Stimulated activated CD4-positive, alpha-beta T cell treated with anti-CD3 and anti-CD28 coated beads, Interleukin-2, amount 100 ng/mL, for 4 hours (primary cell): Measurements from ENCODE around the gene ZNF580.

Experiments used
- DNase-seq: peaks from one replicate; pipeline ENCODE4 v3.0.0-alpha.2; 2020; ENCODE audit warnings: low read depth

The ZNF580 gene

DNA sequence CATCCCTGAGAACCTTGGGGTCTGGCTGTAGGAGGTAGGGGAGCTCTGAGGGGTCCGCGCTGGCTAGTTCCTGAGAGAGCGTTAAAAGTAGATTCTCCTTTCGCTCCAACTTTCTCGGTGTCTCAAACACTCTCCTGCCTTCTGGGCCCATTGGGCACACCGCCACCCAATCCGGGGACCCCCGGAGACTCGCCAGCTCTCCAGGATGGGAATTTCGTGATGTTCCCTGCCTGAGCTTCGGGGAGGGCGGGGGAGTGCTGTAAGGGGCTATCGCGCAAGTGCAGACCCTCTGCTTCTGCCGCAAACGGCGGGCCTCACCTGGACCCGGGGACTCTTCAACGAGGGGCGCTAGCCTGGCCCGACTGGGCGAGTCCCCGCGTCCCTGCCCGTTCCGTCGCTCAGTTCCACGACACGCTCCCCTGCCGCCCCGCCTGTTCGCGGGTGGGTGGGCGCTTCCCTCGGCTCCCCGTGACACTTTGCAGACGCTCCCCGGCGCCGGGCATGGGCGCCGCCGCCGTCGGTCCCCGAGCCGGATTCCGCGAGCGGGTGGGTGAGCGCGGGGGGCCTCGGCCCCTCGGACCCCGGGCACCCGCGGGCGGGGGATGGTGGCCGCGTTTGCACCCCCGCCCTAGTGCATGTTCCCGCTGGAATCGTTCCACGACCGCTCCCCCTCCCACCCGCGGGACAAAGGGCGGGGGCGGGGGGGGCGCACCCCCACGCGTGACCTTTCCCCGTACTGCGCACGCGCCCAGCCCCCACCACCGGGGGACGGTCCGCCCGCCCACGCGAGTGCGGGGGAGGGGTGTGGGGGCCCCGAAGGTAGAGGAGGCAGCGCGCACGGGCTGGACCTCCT is 7.2 kb downstream of the ZNF580 start, which contains the start of gene CCDC106:
Gene CCDC106, plus strand, starts transcription at position 481 of the 853 bp plus-strand sequence. CDS start 835 bp downstream, outside the sequence.
- DNase-seq, result peak; percentile 63

DNA sequence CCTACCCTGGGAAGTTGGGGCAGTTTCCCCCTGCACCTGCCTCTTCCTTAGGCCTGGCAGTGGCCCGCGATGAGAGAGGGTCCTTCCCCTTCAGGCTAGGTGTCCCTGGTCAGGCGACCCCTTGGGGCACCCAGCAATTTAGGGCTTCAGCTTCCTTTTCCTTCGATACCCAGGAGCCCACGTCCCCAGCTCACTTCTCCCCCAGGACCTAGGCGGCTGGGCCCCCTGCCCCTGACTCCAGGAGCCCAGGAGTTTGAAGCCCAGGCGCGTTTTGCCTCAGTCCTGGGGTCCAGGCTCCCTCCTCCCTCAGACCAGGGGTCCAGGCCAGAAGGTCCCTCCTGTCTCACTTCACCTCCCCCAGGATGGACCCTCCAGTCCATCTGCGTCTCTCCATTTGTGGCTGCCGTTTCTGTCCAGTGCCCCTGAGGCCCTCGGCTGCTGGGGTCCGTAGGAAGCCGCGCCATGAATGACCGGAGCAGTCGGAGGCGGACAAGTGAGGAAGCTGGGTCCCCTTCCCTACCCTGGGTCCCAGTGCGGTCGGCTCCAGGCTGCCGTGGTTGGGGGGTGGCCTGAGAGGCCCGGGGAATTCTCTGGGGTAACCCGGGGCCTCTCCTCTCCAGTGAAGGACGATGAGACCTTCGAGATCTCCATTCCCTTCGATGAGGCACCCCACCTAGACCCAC is 7.9 kb downstream of the ZNF580 start:
- no peak for DNase-seq

DNA sequence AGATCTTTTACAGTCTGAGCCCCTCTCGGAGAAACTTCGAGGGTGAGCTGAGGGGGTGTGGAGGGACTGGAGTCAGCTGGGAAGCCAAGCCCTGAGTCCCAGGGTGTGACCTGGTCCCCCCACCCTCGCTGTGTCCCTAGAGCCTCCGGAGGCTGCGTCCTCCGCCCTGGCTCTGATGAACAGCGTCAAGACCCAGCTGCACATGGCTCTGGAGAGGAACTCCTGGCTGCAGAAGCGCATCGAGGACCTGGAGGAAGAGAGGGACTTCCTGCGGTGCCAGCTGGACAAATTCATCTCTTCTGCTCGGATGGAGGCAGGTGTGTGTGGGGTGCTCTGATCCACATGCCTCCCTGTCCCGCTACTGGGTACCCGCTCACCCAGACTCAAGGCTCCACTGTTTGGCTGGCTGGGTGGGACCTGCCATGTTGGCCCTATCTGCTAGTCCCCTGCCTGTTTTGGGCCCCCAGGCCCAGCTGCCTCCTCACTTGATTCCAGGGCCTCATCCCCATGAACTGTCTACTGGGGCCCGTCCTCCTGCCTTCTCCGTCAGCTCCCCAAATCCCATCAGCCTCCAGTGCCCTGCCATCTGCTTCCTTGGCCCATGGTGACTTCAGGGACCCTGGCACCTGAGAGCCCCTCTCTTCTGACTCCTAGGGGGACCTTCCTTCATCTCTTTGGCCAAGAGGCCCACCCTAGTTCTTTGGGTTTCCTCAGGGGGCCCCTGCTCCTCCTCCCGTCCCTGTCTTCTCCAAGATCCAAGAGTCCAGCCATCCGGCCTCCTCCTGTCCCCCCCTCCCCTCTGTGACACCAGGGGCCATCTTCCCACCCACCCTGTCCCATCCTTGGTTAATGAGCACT is 8.7 kb downstream of the ZNF580 start:
- DNase-seq, result no peak

DNA sequence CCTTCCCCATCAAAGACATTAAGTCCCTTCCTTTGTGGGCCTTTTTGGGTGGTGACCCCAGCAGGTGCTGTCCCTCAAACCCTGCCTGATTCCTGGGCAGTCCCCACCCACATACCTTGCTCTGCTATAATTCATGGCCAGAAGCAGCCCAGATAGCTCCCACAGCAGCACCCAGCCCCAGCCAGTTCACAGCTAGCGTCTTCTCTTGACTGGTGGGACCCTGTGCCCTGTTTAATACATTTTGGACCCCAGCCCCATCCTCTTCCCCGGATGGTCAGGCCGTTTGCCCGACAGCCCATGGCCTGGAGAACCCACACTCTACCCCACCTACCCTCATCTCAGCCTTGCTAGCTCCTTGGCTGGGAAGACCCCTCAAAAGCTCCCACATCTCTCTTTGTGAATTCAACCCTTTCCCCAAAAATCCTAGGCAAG is 9.3 kb downstream of the ZNF580 start:
- no peak for DNase-seq

DNA sequence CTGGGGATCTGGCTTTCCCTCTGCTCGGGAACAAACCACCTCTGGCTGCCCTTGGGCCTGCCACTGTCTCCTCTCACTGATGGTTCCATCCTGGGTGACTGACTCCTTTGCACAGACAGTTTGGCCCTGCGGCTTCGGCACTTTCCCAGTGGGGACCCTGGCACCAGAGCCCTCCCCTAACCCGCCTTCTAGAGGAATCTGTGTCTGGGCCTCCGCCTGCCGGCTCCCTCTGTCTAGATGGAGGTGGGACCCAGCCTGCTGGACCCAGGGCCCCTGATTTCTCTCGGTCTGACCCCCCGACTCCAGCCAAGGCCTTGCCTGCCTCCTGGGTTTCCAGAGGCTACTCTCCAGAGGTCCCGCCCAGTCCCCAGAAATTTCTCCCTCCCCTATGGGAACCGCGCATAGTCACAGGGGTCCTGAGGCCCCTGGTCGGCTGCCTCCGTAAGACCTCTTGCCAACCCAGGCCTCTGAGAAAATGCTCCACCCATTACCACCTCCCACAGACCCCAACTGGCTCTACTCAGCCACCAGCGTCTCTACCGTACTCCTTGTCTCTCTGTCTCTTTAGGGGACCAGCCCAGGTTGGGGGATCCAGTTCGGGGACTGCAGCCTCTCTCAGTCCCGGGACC is 9.9 kb downstream of the ZNF580 start:
- no peak for DNase-seq

DNA sequence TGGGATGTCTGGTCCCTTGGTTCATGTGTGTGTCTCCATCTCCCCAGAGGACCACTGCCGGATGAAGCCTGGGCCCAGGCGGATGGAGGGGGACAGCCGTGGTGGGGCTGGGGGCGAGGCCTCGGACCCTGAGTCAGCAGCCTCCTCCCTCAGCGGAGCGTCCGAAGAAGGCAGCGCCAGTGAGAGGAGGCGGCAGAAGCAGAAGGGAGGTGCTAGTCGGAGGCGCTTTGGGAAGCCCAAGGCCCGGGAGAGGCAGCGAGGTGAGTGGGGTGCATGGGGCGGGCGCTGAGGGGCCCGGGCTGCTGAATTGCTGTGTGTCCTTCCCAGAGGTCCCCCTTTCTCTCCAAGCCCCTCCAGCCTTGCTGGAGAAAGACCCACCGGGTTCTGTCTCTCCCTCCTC is 10.4 kb downstream of the ZNF580 start:
- DNase-seq, result no peak

DNA sequence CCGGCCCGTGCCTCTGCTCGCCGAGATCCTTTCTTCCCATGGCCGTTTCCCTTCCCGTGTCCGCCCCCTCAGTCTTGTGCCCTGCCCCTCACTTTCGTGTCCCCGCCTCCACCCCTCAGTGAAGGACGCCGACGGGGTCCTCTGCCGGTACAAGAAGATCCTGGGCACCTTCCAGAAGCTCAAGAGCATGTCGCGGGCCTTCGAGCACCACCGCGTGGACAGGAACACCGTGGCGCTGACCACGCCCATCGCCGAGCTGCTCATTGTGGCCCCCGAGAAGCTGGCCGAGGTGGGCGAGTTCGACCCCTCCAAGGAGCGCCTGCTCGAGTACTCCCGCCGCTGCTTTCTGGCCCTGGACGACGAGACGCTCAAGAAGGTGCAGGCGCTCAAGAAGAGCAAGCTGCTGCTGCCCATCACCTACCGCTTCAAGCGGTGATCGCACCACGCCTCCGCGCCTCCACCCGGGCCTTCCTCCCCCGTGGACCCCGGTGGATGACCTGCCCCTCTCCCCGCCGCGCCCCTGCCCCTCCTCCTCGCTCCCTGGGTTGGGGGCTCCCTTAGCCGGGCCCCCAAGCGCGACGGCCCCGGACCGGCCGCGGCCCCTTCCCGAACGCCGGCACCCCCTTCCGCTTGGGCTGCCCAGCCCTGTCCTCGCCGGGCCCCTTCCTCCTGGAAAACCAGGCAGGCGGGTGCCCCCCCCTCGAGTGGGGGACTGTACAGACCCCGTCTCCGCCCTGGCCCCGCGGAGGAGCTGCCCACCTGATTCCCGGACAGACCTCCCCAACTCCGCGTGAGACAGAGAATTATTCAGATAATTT is 11.7 kb downstream of the ZNF580 start:
- no peak for DNase-seq

DNA sequence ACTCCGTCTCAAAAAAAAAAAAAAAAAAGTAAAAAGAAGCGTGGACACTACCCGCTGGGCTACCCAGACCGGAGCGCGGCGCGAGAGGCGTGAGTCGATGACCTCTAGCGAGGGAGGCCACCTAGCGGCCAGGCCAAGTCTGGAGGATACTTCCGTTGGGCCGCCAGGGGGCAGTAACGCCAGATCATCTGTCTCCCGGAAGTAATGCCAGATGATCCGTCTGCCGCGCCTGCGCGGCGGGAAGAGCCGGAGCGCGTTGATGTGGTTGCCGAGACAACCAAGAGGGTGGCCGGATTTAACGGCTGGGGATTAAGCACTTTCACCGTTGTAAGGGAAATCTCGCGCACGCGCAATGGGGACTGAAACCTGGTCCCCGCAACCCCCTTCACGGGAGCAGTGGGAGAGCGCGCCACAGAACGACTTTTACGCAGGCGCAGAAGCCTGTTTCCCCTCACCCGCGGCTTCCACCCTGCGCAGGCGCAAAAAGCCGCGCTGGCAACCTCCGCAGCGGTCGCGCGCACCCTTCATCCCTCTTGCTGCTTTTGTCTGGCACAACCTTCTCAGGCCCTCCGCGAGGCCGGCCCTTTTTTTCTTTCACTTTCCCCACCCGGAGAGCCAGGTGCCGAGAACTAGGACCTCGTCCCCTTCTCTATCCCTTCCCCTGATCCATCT is 13.0 kb downstream of the ZNF580 start:
- peak; percentile 99 for DNase-seq

DNA sequence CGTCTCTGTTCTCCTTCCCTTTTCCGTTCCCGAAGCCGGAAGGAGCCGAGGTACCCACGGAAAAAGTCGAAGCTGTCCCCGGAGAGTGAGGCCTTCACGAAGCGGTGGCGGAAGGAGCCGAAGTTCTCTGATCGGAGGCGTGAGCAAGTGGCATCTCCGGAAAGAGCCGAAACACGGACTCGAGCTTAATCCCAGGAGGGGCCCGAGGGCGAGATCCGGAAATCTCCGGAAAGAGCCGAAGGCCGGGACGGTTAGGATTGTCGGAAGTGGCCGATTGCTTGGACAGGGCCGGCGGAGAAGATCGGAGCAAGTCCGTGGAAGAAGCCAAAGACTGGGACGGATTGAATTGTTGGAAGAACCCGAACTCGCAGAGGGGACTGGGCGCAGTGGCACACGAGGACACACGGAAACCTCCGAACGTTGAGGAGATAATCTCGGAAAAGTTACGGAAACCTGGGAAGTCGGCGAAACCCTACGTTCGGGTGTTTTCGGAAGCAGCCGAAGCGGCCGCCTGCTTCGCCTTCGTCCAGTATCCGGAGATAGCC is 13.6 kb downstream of the ZNF580 start:
- DNase-seq, result peak; percentile 98

DNA sequence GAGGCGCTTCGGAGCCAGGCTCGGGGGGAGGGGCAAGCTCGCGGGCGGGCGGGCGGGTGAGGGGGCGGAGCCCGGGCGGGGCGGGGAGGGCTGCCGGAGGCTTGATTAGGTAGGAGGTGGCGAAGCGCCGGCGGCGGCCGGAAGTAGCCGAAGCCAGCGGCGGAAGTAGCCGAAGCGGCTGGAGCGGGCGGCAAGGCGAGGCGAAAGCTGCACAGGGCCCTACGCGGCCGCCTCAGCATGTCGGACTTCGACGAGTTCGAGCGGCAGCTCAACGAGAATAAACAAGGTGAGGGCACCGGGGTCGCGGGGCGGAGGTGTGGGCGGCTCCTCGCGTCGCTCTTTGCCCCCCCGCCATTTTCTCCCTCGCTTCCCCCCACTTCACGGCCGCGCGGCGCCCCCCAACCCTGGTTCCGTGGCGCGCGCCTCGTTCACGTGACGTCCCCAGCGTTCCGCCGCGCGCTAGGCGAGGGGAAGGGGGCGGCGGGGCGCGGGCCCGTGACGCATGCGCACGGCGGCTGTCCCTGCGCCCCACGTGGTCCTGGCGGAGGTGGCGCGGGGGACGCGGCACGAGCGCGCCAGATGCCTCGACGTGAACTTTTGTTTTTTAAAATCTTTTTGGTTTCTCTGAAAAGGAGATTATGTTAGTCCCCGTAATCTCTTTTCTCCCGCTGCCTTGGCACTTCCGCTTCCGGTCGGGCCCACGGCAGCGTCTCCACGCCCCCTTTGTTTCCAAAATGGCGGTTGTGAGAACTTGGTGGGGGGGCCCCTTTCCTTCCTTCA is 14.3 kb downstream of the ZNF580 start, which contains the start of gene U2AF2:
Gene U2AF2, plus strand, starts transcription at position 168 of the 780 bp plus-strand sequence. Its CDS starts 70 bp downstream, at position 238.
- DNase-seq, result peak; percentile 93

DNA sequence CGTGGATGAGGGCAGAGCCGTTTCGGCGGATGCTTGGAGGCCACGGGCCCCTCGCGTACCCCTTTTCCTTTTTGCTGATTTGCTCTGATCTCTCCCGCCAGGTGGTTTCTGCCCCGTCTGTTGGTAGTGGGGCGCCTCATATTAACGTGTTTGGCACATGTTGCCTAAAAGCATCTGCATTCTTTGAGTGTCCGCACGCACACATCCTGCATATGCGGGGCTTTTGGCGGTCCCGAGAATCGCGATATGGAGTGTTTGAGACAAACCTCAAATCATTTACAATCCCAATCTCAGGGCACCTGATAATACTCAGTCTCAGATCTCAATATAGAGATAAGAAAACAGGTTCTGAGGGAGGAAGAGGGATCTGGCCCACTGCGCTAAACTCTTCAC is 14.8 kb downstream of the ZNF580 start:
- DNase-seq, result no peak

DNA sequence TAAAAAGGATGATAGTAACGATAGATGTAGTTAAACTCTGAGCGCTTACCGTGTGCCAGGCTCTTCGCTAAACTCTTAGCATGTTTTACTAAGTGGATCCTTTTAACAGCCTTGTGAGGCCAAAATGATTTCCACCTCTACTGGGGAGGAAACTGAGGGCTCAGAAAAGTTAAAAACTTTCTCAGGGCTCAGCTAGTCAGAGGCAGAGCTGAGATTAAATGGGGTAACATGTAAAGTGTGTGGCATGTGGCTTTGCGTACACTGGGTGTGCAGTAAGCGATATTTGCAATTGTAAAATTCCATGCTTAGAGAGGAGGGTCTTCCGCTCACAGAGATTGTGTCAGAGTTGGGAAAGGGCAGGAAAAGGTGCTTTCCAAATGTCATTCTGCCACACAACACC is 15.8 kb downstream of the ZNF580 start:
- DNase-seq, result no peak

DNA sequence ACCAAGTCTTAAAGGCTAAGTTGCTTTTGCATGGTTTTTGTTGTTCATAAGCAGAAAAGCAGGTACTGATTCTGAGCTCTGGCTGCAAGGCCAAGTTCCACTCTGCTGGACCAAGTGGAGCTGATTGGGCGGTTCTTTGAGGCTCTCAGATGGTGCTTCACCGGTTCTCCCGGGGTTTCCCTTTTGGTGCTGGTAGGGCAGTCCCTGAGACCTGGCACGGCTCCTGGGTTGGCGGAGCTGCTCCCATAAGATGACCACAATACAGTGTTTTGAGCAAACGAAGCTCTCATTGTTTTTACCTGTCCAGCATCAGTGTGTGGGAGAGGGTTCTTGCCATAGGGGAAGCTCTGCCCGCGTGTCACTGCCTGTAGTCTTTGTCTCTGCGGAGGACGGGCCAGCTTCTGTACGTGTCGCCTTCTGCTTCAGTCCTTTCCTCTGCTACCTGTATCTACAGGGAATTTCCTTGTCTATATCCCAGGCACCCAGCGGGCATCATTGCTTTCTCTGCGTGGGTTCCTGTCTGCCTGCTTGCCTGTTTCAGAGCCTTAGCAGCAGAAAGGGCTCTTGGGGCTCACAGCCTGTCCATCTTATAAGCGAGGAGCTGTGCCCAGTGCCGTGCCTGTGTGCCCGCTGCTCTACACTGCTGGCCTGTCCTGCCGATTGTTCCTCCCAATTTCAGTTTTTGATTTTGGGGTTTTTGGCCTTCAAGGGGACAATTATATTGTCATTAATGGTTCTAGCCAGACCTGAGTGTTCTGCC is 16.4 kb downstream of the ZNF580 start:
- DNase-seq, result no peak

DNA sequence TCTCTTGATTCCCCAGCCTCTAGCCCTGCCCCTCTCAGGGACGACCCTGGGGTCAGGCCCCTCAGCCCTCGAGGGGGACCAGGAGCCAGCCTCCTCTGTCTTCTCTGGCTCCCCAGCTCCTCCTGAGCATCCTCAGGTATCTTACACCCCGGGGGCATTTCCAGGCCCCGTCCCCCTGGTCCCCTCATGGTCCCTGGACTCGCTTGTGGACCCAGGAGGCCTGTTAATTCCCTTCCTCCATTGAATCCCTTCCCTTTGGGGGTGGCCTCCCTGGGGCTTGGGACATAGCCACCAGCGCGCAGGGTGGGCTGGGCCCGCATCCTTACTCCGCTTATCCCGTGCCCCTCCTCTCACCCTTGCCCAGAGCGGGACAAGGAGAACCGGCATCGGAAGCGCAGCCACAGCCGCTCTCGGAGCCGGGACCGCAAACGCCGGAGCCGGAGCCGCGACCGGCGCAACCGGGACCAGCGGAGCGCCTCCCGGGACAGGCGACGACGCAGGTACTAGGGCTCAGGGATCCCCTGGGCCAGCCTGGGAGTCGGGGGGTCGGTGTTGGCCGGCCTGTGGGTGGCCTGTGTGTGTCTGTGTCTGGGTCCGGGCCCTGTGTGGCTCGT is 18.2 kb downstream of the ZNF580 start:
- no peak for DNase-seq

DNA sequence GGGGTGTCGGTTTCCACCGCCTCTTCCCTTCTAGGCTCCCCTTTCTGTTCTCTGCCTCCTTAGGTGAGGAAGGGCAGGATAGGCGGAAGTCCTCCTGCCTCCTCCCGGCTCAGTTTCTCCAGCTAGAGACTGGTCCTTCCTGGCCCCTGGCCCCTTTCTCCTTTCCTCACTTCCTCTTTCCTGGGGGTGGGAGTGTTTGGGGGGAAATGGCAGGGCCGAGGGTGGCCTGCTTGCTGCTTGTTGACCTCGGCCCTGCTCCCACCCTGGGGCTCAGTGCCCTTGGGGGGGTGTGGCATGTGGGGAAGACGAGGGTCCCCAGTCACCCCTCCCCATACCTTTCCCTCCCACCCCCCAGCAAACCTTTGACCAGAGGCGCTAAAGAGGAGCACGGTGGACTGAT is 19.0 kb downstream of the ZNF580 start:
- DNase-seq, result no peak

DNA sequence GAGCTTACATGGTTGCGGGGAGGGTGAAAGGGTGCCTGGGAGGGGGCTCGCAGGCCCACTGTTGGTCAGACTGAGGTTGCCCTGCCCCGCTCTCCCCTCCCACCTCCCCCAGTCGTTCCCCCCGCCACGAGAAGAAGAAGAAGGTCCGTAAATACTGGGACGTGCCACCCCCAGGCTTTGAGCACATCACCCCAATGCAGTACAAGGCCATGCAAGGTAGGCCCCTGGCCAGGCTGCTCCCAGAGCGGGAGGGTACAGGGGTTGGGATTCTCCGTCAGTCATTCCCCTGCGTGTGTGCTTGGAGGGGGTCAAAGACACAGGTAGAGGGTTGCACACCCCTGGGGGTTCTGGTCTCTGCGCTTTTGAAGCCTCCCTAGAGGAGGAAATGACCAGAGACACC is 19.6 kb downstream of the ZNF580 start:
- no peak for DNase-seq

DNA sequence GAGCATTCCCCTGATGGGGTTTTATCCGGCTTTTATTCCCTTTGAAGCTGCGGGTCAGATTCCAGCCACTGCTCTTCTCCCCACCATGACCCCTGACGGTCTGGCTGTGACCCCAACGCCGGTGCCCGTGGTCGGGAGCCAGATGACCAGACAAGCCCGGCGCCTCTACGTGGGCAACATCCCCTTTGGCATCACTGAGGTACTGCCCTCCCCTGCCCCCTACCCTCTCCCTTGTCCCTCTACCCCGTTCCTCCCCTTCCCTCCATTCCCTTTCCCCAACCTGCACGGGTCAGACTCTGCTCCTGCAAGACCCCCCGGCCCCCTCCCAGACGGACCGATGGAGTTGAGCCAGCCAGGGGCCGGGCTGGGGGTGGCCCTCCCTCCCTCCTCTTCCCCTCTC is 20.2 kb downstream of the ZNF580 start:
- no peak for DNase-seq

DNA sequence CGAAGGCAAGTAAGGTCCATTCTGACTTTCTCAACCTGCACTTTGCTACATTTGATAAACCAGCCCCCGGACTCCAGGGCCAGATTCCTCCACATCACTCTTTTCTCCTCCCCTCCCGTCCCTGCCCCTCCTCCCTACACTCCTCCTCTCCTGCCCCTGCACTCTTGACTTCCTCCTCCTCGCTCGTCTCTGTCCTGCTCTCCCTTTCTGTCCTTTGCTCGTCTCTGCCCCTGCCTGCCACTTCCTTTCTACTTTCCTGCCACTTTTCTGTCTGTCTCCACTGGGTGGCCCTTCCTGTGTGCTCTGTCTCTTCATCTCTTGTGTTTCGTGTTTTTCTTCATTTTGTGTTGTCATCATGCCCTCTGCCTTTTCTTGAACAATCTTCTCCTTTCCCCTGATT is 21.0 kb downstream of the ZNF580 start:
- DNase-seq, result no peak
